H9 (cell line): ENCODE results near the gene SIK2. TPM values are rescaled to one million over a fixed set of nuclear protein-coding genes. Genes with fewer than 3 reads are reported as not detected.

Experiments used
- DNase-seq: peaks from one replicate; pipeline ENCODE4 v3.0.0-alpha.2; 2017
- H2AFZ ChIP-seq: one replicate; pipeline ENCODE4 v1.6.1; 2013; ENCODE audit warnings: mild to moderate bottlenecking, low read length, control low read depth, moderate library complexity
- H2AK5ac ChIP-seq: 2 replicates; pipeline ENCODE4 v1.6.1; 2013; ENCODE audit warnings: low read length, control low read depth, mixed read lengths; ENCODE audit not compliant: insufficient read length
- H2BK120ac ChIP-seq: one replicate; pipeline ENCODE4 v1.6.1; 2013; ENCODE audit warnings: low read depth, mild to moderate bottlenecking, low read length, control low read depth, inconsistent platforms; ENCODE audit not compliant: poor library complexity, severe bottlenecking
- H2BK12ac ChIP-seq: 2 replicates; pipeline ENCODE4 v1.6.1; 2013; ENCODE audit warnings: low read length, control low read depth, mixed read lengths, low read depth; ENCODE audit not compliant: insufficient read length
- H2BK15ac ChIP-seq: 2 replicates; pipeline ENCODE4 v1.6.1; 2013; ENCODE audit warnings: low read depth, low read length, control low read depth
- H2BK20ac ChIP-seq: one replicate; pipeline ENCODE4 v1.6.1; 2013; ENCODE audit warnings: low read depth, mild to moderate bottlenecking, low read length, control low read depth, inconsistent platforms; ENCODE audit not compliant: poor library complexity, severe bottlenecking
- H2BK5ac ChIP-seq: 2 replicates; pipeline ENCODE4 v1.6.1; 2013; ENCODE audit warnings: low read length, control low read depth, mixed read lengths; ENCODE audit not compliant: insufficient read length
- H3K14ac ChIP-seq: 2 replicates; pipeline ENCODE4 v1.6.1; 2013; ENCODE audit warnings: low read length, control low read depth; ENCODE audit not compliant: insufficient read depth
- H3K18ac ChIP-seq: 2 replicates; pipeline ENCODE4 v1.6.1; 2013; ENCODE audit warnings: low read depth, mild to moderate bottlenecking, mixed read lengths, low read length, control low read depth; ENCODE audit not compliant: insufficient read length
- H3K23ac ChIP-seq: 2 replicates; pipeline ENCODE4 v1.6.1; 2013; ENCODE audit warnings: low read length, control low read depth, mixed read lengths, low read depth; ENCODE audit not compliant: insufficient read length
- H3K23me2 ChIP-seq: 2 replicates; pipeline ENCODE4 v1.6.1; 2013; ENCODE audit warnings: low read depth, mild to moderate bottlenecking, mixed read lengths, low read length, control low read depth; ENCODE audit not compliant: insufficient read length, poor library complexity, severe bottlenecking
- H3K27ac ChIP-seq: 2 replicates; pipeline ENCODE4 v1.5.1; 2013; ENCODE audit warnings: low read length, control low read depth, mixed read lengths, low read depth; ENCODE audit not compliant: insufficient read length
- H3K27me3 ChIP-seq: 2 replicates; pipeline ENCODE4 v1.6.1; 2013; ENCODE audit warnings: low read length, control low read depth, inconsistent platforms; ENCODE audit not compliant: insufficient read depth
- H3K4ac ChIP-seq: 2 replicates; pipeline ENCODE4 v1.6.1; 2013; ENCODE audit warnings: low read depth, mild to moderate bottlenecking, control low read depth, inconsistent platforms, low read length, moderate library complexity
- H3K4me1 ChIP-seq: 2 replicates; pipeline ENCODE4 v1.6.1; 2013; ENCODE audit warnings: low read length, control low read depth, inconsistent platforms; ENCODE audit not compliant: insufficient read depth
- H3K4me2 ChIP-seq: 2 replicates; pipeline ENCODE4 v1.6.1; 2013; ENCODE audit warnings: low read length, control low read depth, mixed read lengths; ENCODE audit not compliant: insufficient read length, insufficient read depth
- H3K56ac ChIP-seq: 2 replicates; pipeline ENCODE4 v1.6.1; 2013; ENCODE audit warnings: low read depth, mild to moderate bottlenecking, mixed read lengths, low read length, control low read depth; ENCODE audit not compliant: insufficient read length
- H3K79me1 ChIP-seq: 2 replicates; pipeline ENCODE4 v1.6.1; 2013; ENCODE audit warnings: low read depth, mild to moderate bottlenecking, moderate library complexity, low read length, control low read depth, inconsistent platforms; ENCODE audit not compliant: insufficient read depth, poor library complexity, severe bottlenecking
- H3K79me2 ChIP-seq: 2 replicates; pipeline ENCODE4 v1.6.1; 2013; ENCODE audit warnings: low read length, control low read depth, inconsistent platforms; ENCODE audit not compliant: insufficient read depth
- H3K9ac ChIP-seq: 2 replicates; pipeline ENCODE4 v1.6.1; 2013; ENCODE audit warnings: low read length, control low read depth, mixed read lengths; ENCODE audit not compliant: insufficient read length; ENCODE audit errors: extremely low read depth
- H3K9me3 ChIP-seq: one replicate; pipeline ENCODE4 v1.6.1; 2013; ENCODE audit warnings: low read depth, low read length, inconsistent platforms; ENCODE audit not compliant: control insufficient read depth
- H3T11ph ChIP-seq: one replicate; pipeline ENCODE4 v1.6.1; 2013; ENCODE audit warnings: mild to moderate bottlenecking, low read length, control low read depth, inconsistent platforms
- H4K20me1 ChIP-seq: one replicate; pipeline ENCODE4 v1.6.1; 2013; ENCODE audit not compliant: control insufficient read depth, insufficient read length, insufficient read depth
- H4K5ac ChIP-seq: 2 replicates; pipeline ENCODE4 v1.6.1; 2013; ENCODE audit warnings: low read depth, mild to moderate bottlenecking, mixed read lengths, low read length, control low read depth; ENCODE audit not compliant: insufficient read length
- H4K8ac ChIP-seq: replicated peaks from 2 replicates; pipeline ENCODE4 v1.6.1; 2013; ENCODE audit warnings: low read length, control low read depth, mixed read lengths, low read depth; ENCODE audit not compliant: insufficient read length
- H4K91ac ChIP-seq: 2 replicates; pipeline ENCODE4 v1.6.1; 2013; ENCODE audit warnings: low read depth, mild to moderate bottlenecking, moderate library complexity, mixed read lengths, low read length, control low read depth; ENCODE audit not compliant: insufficient read length
- H3K27ac Mint-ChIP-seq, 3 experiments: 2 replicates in 2 of 3; 3 replicates in 1 of 3; pipeline ENCODE4 v1.8.0; 2020 to 2021; ENCODE audit warnings: mixed read lengths in 3 of 3, mild to moderate bottlenecking in 1 of 3, moderate library complexity in 1 of 3
- H3K27me3 Mint-ChIP-seq: 2 replicates; pipeline ENCODE4 v1.8.0; 2021; ENCODE audit warnings: low read depth, mild to moderate bottlenecking, moderate library complexity, mixed read lengths
- H3K36me3 Mint-ChIP-seq, 3 experiments: 2 replicates in 2 of 3; 3 replicates in 1 of 3; pipeline ENCODE4 v1.8.0; 2020 to 2021; ENCODE audit warnings: low read depth in 3 of 3, mixed read lengths in 3 of 3; ENCODE audit not compliant: insufficient read depth in 1 of 3
- H3K4me1 Mint-ChIP-seq, 2 experiments: 2 replicates each; pipeline ENCODE4 v1.8.0; 2020; ENCODE audit warnings: mixed read lengths in 2 of 2
- H3K4me3 Mint-ChIP-seq, 2 experiments: 2 replicates in 1 of 2; 3 replicates in 1 of 2; pipeline ENCODE4 v1.8.0; 2020 to 2021; ENCODE audit warnings: mild to moderate bottlenecking in 2 of 2, mixed read lengths in 2 of 2, moderate library complexity in 1 of 2
- H3K9me3 Mint-ChIP-seq, 2 experiments: 2 replicates in 1 of 2; 3 replicates in 1 of 2; pipeline ENCODE4 v1.8.0; 2020; ENCODE audit warnings: mild to moderate bottlenecking in 2 of 2, mixed read lengths in 2 of 2, moderate library complexity in 1 of 2
- CTCF ChIP-seq: fragments of 200-600 bp; sonication (generic); conservative IDR thresholded peaks from 3 replicates; pipeline ENCODE4 v1.8.0; 2021; ENCODE audit warnings: antibody characterized with exemption, mild to moderate bottlenecking
- WGBS: extraction: QIAGEN DNeasy Blood & Tissue Kit; methylation state at CpG from one replicate; pipeline ENCODE4 v1.1.7; 2013; ENCODE audit warnings: missing lambda C conversion rate, low lambda C conversion rate, mixed read lengths; ENCODE audit not compliant: insufficient read length; ENCODE audit errors: extremely low coverage; 5-methylcytosine and 5-hydroxymethylcytosine counted together
- total RNA-seq: library from RNA; stranded (reverse); gene quantifications from 2 replicates; pipeline ENCODE4 v1.2.1, GENCODE V29; 2021

Gene SIK2
- total RNA-seq, 1 experiment from 2014 or later: 7.5 TPM

GRCh38 chr11:111569476-111569875 is 32.8 kb upstream of the SIK2 start:
- Histone ChIP-seq H3K23me2 (no peaks in the 10 kb centered on the region), H4K20me1 (no peaks in the 10 kb centered on the region), H3K27ac (no peak overlapping the region), H3K9me3 (no peaks in the 10 kb centered on the region), H3K14ac (no peak overlapping the region), H3K9ac (no peak overlapping the region), H3K4me1 (no peaks in the 10 kb centered on the region), H3K4me2 (no peak overlapping the region), H3K79me1 (no peaks in the 10 kb centered on the region), H2AFZ (no peak overlapping the region), H2BK12ac (no peak overlapping the region), H2BK120ac (no peak overlapping the region), H4K5ac (no peak overlapping the region), H4K8ac (no peak overlapping the region), H3K4ac (no peak overlapping the region), H3K23ac (no peak overlapping the region), H3K18ac (no peak overlapping the region), H2BK15ac (no peak overlapping the region), H2BK20ac (no peak overlapping the region), H2AK5ac (no peak overlapping the region), H3T11ph (no peak overlapping the region), H4K91ac (no peak overlapping the region), H2BK5ac (no peak overlapping the region), H3K79me2 (no peaks in the 10 kb centered on the region), H3K56ac (no peak overlapping the region), H3K27me3 (no peaks in the 10 kb centered on the region)
- no peak overlapping the region for H3K27ac Mint-ChIP-seq
- DNase-seq: no peak
- no CpG with 5 or more reads among the region's 4 CpGs for WGBS
- no peaks in the 10 kb centered on the region for H3K9me3 Mint-ChIP-seq
- TF ChIP-seq CTCF: no peak
- no peak overlapping the region for H3K4me3 Mint-ChIP-seq
- no peaks in the 10 kb centered on the region for H3K36me3 Mint-ChIP-seq
- no peaks in the 10 kb centered on the region for H3K27me3 Mint-ChIP-seq
- peaks cover 8 to 10% of the 10 kb centered on the region in 2 experiments for H3K4me1 Mint-ChIP-seq
